GM12865 (cell line): ENCODE measurements around the gene IDI2.
A peak's percentile ranks its signal among the peaks of the same experiment; 100 is the strongest.

Experiments used
- DNase-seq: peaks from one replicate; pipeline ENCODE4 v3.0.0; 2010; ENCODE audit warnings: low read depth
- H3K4me3 ChIP-seq: 2 replicates; pipeline ENCODE4 v1.5.1; 2011; ENCODE audit warnings: mild to moderate bottlenecking, low read depth, low read length, control low read depth
- CTCF ChIP-seq: IDR thresholded peaks from 2 replicates; pipeline ENCODE4 v1.5.1; 2011; ENCODE audit warnings: low read length, control low read depth, low read depth, inconsistent platforms; ENCODE audit not compliant: insufficient read depth; ENCODE audit errors: missing control alignments

IDI2 gene

GRCh38 chr10:988667-989545 is 36.8 kb downstream of the IDI2 start:
- no peak for TF ChIP-seq CTCF
- no peak for DNase-seq
- peak overlapping the region; percentile 95 for H3K4me3 ChIP-seq

GRCh38 chr10:987870-988666 is 37.6 kb downstream of the IDI2 start, which contains the start of gene GTPBP4:
GTPBP4 (plus strand) TSS chr10:988434; CDS start chr10:988480, 46 bp downstream.
- TF ChIP-seq CTCF = no peak
- peak; percentile 98 for DNase-seq

GRCh38 chr10:987620-987869 is 38.1 kb downstream of the IDI2 start:
- H3K4me3 ChIP-seq = peak overlapping the region; percentile 95
- no peak for DNase-seq
- no peak for TF ChIP-seq CTCF

More at GRCh38 chr10:987870-988666, 37.6 kb downstream of the IDI2 start, which contains the start of gene GTPBP4:
- H3K4me3 ChIP-seq = peak within 1 kb of the TSS; percentile 95

GRCh38 chr10:986881-987619 is 38.6 kb downstream of the IDI2 start:
- H3K4me3 ChIP-seq = peak overlapping the region; percentile 95
- no peak for DNase-seq
- TF ChIP-seq CTCF = no peak

GRCh38 chr10:986137-986825 is 39.4 kb downstream of the IDI2 start:
- H3K4me3 ChIP-seq = no peak overlapping the region
- no peak for DNase-seq
- no peak for TF ChIP-seq CTCF

- DNase-seq = no peak
- no peak for TF ChIP-seq CTCF
- H3K4me3 ChIP-seq = no peak overlapping the region
Observed at GRCh38 chr10:985361-985760, 40.3 kb downstream of the IDI2 start.
